Activated CD8-positive, alpha-beta T cell treated with anti-CD3 and anti-CD28 coated beads, Interleukin-2, amount 10 ng/mL, durations not matched to agents 7 days and 5 days (primary cell): ENCODE data around the gene RASIP1. TPM values are rescaled to one million over a fixed set of nuclear protein-coding genes. Genes with fewer than 3 reads are reported as not detected.
"Not testable (repeated sequence)": the region's sequence is repeated elsewhere in the genome, so short reads cannot be mapped to it uniquely, and the experiment has no call there.

ENCODE experiments used
- ATAC-seq: fragments of 150-1000 bp; cut with Tn5 transposase; one replicate; pipeline ENCODE4 v1.10.0; 2021; ENCODE audit warnings: moderate library complexity
- CTCF ChIA-PET: fragments of 350-600 bp; sonication (Branson Sonifier 250); formaldehyde crosslinking; loops from one replicate; lab custom pipeline; 2021; ENCODE audit warnings: antibody characterized with exemption; lab: Charles Lee
- POLR2A ChIA-PET: fragments of 350-600 bp; sonication (Branson Sonifier 250); formaldehyde crosslinking; loops from one replicate; lab custom pipeline; 2021; ENCODE audit warnings: antibody characterized with exemption; lab: Charles Lee
- DNase-seq: peaks from one replicate; pipeline ENCODE4 v3.0.0-alpha.2; 2020
- H3K27ac Mint-ChIP-seq: one replicate; pipeline ENCODE4 v1.8.0; 2021; ENCODE audit warnings: mild to moderate bottlenecking, mixed read lengths
- H3K27me3 Mint-ChIP-seq: one replicate; pipeline ENCODE4 v1.8.0; 2021; ENCODE audit warnings: low read depth, mixed read lengths
- H3K36me3 Mint-ChIP-seq: one replicate; pipeline ENCODE4 v1.8.0; 2021; ENCODE audit warnings: low read depth, mixed read lengths
- H3K4me1 Mint-ChIP-seq: one replicate; pipeline ENCODE4 v1.8.0; 2021; ENCODE audit warnings: low read depth, mixed read lengths
- H3K4me3 Mint-ChIP-seq: one replicate; pipeline ENCODE4 v1.8.0; 2021; ENCODE audit warnings: mild to moderate bottlenecking, mixed read lengths
- H3K9me3 Mint-ChIP-seq: one replicate; pipeline ENCODE4 v1.8.0; 2022; ENCODE audit warnings: mixed read lengths; ENCODE audit not compliant: insufficient read depth
- total RNA-seq, 2 experiments: library from RNA; stranded (reverse); gene quantifications; one replicate each; pipeline ENCODE4 v1.2.3, GENCODE V29; 2021

The RASIP1 gene
- total RNA-seq, 2 experiments from 2014 or later, result 0.26 to 0.42 TPM

DNA sequence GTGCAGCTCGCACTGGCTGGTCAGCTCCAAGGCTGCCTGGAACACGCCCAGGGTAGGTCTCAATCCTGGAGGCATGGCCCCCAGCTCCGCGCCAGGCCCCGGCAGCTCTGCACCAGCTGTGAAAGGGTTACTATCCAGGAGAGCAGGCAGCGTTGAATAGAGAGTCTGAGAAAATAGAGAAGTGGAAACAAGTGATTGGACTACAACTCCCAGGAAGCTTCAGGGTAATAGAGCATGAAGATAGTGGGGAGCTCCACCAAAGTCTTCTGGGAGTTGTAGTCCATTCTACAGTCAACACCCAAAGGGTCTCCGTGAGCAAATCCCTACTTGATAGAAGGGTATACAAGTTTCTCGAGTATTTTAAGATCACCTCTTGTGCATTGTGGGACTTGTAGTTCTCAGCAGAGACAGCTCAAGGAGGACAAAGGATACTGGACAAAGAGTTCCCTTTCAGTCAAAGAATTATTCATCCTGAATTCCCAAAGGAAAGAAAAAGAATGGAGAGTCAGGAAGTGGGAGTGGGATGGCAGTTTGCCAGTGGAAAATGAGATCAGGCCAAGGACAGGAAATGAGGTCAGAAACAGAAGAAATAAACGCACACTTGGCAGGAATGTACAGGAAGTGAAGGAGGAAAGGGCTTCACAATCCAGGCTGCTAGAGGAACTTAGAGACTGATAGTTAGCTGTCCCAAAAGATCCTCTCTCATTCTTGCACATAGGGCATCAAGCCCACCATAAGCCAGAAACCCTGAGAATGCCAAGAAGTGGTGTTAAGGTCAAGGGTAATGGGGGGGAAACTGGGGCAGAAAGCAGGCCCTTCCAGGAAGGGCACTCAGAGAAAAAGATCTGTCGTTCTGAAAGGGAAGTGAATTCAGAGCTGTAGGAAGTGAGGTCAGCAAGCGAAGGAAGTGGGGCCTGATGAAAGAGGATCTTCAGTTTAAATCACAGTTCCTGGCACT is 15.3 kb downstream of the RASIP1 start:
- peaks cover 28% of the 10 kb centered on the region for H3K36me3 Mint-ChIP-seq
- H3K4me3 Mint-ChIP-seq, result peak overlapping the region; percentile 13
- no peaks in the 10 kb centered on the region for H3K27me3 Mint-ChIP-seq
- ChIA-PET POLR2A (interaction anchor here (0.7 to 1.2 kb wide), 3 partner anchors 10 to 239 kb away, joined by 3 to 4 read pairs (median 3); no protein-coding TSS in a partner anchor), CTCF (interaction anchor here (0.6 to 2.5 kb wide), 11 partner anchors 8 to 412 kb away, joined by 3 to 15 read pairs (median 4); partner anchors contain the start of genes CA11 and RUVBL2)
- H3K27ac Mint-ChIP-seq, result peak overlapping the region; percentile 97
- ATAC-seq (peak; percentile 28), DNase-seq (peak; percentile 63)
- peaks cover 16% of the 10 kb centered on the region for H3K9me3 Mint-ChIP-seq
- peaks cover 39% of the 10 kb centered on the region for H3K4me1 Mint-ChIP-seq

DNA sequence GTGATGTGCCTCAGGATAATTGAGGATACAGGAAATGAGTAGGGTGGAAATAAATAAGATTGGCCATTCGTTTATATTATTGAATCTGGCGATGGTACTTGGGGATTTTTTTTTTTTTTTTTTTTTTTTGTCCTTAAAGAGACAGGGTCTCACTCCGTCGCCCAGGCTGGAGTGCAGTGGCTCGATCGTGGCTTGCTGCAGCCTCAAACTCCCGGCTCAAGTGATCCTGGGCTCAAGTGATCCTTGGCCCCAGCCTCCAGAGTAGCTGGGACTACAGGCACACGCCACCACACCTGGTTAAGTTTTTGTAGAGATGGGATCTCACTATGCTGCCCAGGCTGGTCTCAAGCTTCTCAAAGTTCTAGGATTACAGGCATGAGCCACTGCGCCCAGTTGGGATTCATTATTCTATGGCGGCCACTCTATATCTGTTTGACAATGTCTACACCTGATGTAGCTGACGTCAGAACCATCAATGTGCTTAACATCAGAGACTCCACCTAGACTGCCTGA is 18.2 kb downstream of the RASIP1 start:
- H3K4me3 Mint-ChIP-seq, result no peak overlapping the region
- H3K27ac Mint-ChIP-seq, result no peak overlapping the region
- POLR2A ChIA-PET, result no interaction called here

DNA sequence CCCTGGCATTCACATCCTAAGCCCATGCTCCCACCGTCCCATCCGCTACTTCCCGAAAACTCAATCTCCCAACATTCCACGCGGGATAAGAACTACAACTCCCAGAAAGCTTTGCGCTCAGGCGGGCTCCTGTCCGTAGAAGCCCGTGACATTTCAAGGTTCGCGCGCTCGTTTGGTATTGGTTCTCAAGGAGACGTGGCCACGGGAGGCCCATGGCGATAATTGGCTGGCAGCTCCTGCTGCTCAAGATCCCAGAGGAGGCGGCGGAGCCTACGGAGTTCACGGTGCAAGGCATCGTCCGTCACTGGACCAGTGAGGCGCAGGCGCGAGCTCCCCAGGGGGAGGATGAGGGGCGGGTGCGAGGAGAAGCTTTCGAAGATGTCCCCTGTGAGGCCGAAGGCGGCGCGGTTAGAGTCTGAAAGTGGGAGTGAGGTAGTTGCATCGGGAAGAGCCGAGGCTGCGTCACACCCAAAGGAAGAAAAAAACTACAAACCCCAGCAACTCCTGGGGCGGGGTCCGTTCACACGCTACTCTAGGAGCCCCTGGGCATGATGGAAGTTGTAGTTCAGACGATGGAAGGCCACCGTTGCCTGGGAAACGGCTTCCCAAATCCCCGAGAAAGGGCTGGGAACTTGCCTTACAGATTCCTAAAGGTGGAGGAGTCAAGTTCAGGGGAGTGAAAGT is 19.7 kb downstream of the RASIP1 start:
- ChIA-PET CTCF (interaction anchor here (0.8 to 1.2 kb wide), 5 partner anchors 18 to 75 kb away, joined by 3 to 6 read pairs (median 4); partner anchors contain the start of gene CA11), POLR2A (interaction anchor here (0.6 to 1.6 kb wide), 2 partner anchors 18 to 399 kb away, joined by 3 to 6 read pairs; no protein-coding TSS in a partner anchor)
- Mint-ChIP-seq H3K27me3 (peaks cover 2% of the 10 kb centered on the region), H3K36me3 (peaks cover 10% of the 10 kb centered on the region), H3K4me1 (peaks cover 28% of the 10 kb centered on the region), H3K4me3 (peak overlapping the region; percentile 86), H3K9me3 (peaks cover 8% of the 10 kb centered on the region), H3K27ac (peak overlapping the region; percentile 97)
- ATAC-seq, result peak; percentile 97
- DNase-seq, result peak; percentile 97

More for the DNA sequence above, 18.2 kb downstream of the RASIP1 start:
- Mint-ChIP-seq H3K9me3 (peaks cover 16% of the 10 kb centered on the region), H3K4me1 (peaks cover 40% of the 10 kb centered on the region), H3K36me3 (peaks cover 21% of the 10 kb centered on the region), H3K27me3 (peaks cover 2% of the 10 kb centered on the region)
- CTCF ChIA-PET, result no interaction called here
- DNase-seq, result no peak
- no peak for ATAC-seq

DNA sequence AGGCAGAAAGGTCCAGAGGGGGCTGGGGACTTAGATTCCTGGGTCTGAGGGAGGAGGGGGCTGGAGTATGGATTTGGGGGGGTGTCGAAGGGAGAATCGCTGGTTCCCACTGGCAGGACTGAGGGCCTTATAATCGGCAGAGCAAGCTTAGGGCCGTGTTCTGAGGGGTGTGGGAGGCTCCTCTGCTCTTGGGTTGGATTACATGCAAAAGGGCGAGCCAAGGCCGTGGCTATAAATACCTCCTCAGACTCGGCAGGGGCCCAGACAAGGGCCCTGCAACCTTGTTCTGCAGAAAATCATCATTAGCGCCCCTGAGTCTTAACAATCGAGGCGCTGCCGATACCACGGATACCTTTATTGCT is 20.2 kb downstream of the RASIP1 start:
- ChIA-PET CTCF (interaction anchor here (0.8 to 1.2 kb wide), 5 partner anchors 18 to 75 kb away, joined by 3 to 6 read pairs (median 4); partner anchors contain the start of gene CA11), POLR2A (interaction anchor here (1.6 kb wide), 1 partner anchor 19 kb away, joined by 6 read pairs; no protein-coding TSS in a partner anchor)
- peaks cover 25% of the 10 kb centered on the region for H3K4me1 Mint-ChIP-seq
- peaks cover 4% of the 10 kb centered on the region for H3K9me3 Mint-ChIP-seq
- peak overlapping the region; percentile 97 for H3K27ac Mint-ChIP-seq
- ATAC-seq (peak; percentile 11), DNase-seq (no peak)
- H3K4me3 Mint-ChIP-seq, result peak overlapping the region; percentile 86
- H3K27me3 Mint-ChIP-seq, result peaks cover 2% of the 10 kb centered on the region
- peaks cover 6% of the 10 kb centered on the region for H3K36me3 Mint-ChIP-seq

DNA sequence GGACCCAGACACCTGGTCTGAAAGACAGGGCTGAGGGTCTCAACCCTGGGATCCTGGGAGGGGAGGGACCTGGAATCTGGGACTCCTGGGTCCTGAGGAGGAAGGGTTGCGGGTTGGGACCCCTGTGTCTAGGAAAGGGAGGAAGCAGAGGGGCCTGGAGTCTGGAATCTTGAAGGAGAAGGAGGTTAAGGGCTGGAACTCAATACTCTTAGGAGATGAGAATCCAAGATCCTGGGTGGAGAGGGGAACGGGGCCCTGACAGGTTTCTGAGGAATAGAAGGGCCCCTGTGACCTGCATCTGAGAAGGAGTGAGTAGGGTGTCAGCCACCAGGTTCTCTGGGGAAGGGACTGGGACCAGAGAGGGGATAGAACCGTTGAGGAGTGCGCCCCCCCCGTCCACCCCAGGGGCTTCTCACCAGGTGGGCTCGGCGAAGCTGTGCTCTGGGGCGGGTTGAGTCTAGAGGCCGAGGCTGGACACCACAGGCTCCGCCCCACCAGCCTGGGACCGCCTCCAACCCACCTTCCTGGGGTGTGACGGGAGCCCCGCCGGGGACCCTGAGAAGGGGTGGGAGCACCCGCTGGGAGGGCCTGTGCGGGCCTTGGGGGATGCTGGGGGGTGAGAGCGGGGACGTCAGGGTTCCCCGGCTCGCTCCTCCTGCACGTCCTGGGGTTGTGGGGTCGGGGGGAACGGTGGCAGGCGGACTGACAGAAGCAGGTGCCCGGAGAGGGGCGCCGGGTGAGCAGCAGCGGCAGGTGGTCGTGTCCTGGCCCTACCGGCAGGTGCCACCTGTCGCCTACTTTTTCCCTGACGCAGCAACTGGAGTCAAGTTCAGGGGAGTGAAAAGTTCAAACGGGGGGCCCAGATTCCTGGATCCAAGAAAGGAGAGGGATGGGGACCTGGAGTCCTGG is 20.9 kb downstream of the RASIP1 start, which contains the start of gene MAMSTR:
MAMSTR (minus strand) TSS at position 463 of the 909 bp plus-strand sequence. CDS start 694 bp downstream, outside the sequence.
- peaks cover 2% of the 10 kb centered on the region for H3K27me3 Mint-ChIP-seq
- H3K4me1 Mint-ChIP-seq, result peaks cover 25% of the 10 kb centered on the region
- peak within 1 kb of the TSS; percentile 97 for H3K27ac Mint-ChIP-seq
- no peak for ATAC-seq
- H3K36me3 Mint-ChIP-seq, result no peaks in the 10 kb centered on the region
- H3K9me3 Mint-ChIP-seq, result no peaks in the 10 kb centered on the region
- H3K4me3 Mint-ChIP-seq, result peak within 1 kb of the TSS; percentile 86
- ChIA-PET CTCF (no interaction called here), POLR2A (no interaction called here)
- DNase-seq, result no peak

DNA sequence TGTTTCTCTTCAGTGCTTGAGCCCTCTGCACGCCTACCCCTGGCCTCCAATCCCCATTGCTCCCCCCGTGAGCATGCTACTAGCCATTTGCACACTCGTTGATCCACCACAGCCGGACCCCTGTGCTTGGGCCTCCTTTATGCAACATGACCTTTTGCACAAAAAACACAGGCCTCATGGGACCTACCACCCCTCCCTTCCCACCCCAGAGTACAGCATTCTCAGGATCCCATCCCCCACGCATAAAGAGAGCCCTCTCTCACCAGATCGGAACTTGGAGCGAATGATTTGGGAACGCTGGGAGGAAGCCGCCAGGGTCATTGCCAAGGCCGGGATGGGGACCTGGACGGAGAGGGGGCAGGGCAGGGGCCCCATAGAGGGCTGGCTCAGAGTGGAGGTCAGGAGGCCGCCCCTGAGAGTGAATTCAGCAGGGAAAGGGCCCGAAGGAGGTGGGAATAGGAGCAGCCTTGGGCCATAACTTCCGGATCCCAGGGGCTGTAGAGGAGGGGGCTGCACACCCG is 21.6 kb downstream of the RASIP1 start:
- CTCF ChIA-PET, result no interaction called here
- POLR2A ChIA-PET, result interaction anchor here (0.9 kb wide), 1 partner anchor 81 kb away, joined by 3 read pairs; no protein-coding TSS in a partner anchor
- no peak overlapping the region for H3K4me3 Mint-ChIP-seq
- no peaks in the 10 kb centered on the region for H3K9me3 Mint-ChIP-seq
- no peak overlapping the region for H3K27ac Mint-ChIP-seq
- H3K4me1 Mint-ChIP-seq, result peaks cover 28% of the 10 kb centered on the region
- H3K36me3 Mint-ChIP-seq, result no peaks in the 10 kb centered on the region
- H3K27me3 Mint-ChIP-seq, result peaks cover 2% of the 10 kb centered on the region
- ATAC-seq, result no peak
- no peak for DNase-seq

DNA sequence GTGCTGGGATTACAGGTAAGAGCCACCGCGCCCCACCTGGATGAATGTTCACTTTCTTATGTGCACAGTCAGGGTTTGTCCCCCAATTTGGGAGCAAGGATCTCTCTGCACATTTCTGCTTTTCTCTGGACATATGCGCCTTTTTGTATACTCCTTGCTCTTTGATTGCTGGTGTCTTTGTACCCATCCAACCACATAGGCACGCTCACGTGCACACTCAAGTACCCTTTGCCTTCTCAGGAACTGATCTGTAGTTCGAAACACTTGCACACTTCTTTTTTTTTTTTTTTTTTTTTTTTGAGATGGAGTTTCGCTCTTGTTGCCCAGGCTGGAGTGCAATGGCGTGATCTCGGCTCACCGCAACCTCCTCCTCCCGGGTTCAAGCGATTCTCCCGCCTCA is 22.3 kb downstream of the RASIP1 start:
- CTCF ChIA-PET, H3K27ac Mint-ChIP-seq, DNase-seq, H3K27me3 Mint-ChIP-seq, H3K9me3 Mint-ChIP-seq, H3K4me3 Mint-ChIP-seq, H3K36me3 Mint-ChIP-seq, ATAC-seq: not testable (repeated sequence)
- H3K4me1 Mint-ChIP-seq, result peaks cover 30% of the 10 kb centered on the region
- POLR2A ChIA-PET, result interaction anchor here (0.9 kb wide), 1 partner anchor 80 kb away, joined by 3 read pairs; no protein-coding TSS in a partner anchor

DNA sequence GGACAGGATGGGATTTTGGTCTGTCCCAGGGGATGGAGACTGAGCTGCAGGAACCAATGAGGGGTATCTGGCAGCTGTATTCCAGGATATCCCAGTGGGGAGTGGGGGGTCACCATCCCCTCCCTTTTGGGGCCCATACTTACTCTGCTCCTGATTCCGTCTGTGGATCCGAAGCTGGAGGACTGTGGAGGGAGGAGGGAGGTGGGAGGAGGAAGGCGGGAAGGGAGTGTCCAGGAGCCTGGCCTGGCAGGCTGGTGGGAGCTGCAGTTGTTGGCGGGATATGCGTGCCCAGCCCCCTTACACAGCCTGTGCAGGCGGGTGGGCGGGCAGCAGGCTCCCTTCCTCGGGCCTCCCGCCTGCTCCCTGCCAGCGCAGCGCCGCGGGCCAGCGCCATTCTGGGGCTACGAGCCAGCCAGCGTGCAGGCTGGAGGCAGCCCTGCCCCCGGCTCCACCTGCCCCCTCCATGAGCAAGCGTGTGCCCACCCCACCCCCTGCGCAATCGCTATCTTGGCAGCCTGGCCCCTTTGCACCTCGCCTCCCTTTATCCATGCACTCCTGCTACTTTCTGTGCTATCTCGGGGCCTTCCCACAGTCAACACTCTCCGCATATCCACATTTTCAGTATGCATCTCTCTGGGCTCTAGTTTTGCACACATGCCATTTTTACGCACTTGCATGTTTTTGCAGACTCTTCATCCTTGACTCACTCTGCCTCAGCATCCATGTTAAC is 23.7 kb downstream of the RASIP1 start:
- Mint-ChIP-seq H3K9me3 (no peaks in the 10 kb centered on the region), H3K4me3 (no peak overlapping the region), H3K4me1 (peaks cover 32% of the 10 kb centered on the region), H3K27me3 (peaks cover 2% of the 10 kb centered on the region), H3K36me3 (no peaks in the 10 kb centered on the region), H3K27ac (no peak overlapping the region)
- POLR2A ChIA-PET, result interaction anchor here (1.1 kb wide), 1 partner anchor 30 kb away, joined by 3 read pairs; the partner anchor contains the start of gene IZUMO1
- DNase-seq, result no peak
- no peak for ATAC-seq
- CTCF ChIA-PET, result interaction anchor here (0.9 kb wide), 1 partner anchor 9 kb away, joined by 3 read pairs; no protein-coding TSS in a partner anchor

DNA sequence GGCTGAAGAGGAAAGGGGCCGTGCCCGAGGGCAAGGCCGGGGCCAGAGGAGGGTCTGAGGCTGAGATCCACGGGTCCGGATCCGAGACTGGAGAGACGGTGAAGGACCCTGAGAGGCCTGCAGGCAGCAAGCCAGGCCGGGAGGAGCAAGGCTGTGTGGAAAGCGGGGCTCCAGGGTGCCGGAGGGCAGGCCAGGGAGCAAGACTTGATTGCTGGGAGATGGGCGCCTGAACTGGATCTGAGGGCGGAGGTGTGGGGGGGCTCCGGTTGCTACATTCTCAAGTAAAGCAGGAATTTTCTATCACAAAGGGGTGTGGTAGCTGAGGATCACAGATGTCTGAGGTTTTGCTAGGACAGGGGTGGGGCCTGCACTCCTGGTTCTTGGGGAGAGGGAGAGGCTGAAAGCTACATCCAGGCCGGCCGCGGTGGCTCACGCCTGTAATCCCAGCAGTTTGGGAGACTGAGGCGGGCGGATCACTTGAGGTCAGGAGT is 24.7 kb downstream of the RASIP1 start:
- H3K9me3 Mint-ChIP-seq, result no peaks in the 10 kb centered on the region
- DNase-seq (no peak), ATAC-seq (no peak)
- peaks cover 4% of the 10 kb centered on the region for H3K36me3 Mint-ChIP-seq
- no peak overlapping the region for H3K27ac Mint-ChIP-seq
- CTCF ChIA-PET, result interaction anchor here (0.9 kb wide), 1 partner anchor 10 kb away, joined by 3 read pairs; no protein-coding TSS in a partner anchor
- peaks cover 25% of the 10 kb centered on the region for H3K4me1 Mint-ChIP-seq
- POLR2A ChIA-PET, result no interaction called here
- H3K27me3 Mint-ChIP-seq, result peaks cover 2% of the 10 kb centered on the region
- H3K4me3 Mint-ChIP-seq, result peak overlapping the region; percentile 89
